HEK293T (cell line): ENCODE results near the gene ANAPC5.

Source experiments
- CTCF ChIA-PET: fragments of 350-600 bp; formaldehyde crosslinking; extraction: SDS; loops from one replicate; lab custom pipeline; 2021; ENCODE audit warnings: antibody characterized with exemption, inconsistent platforms; lab: Yijun Ruan, JAX
- POLR2A ChIA-PET: fragments of 350-600 bp; formaldehyde crosslinking; extraction: SDS; loops from one replicate; lab custom pipeline; 2020; ENCODE audit warnings: antibody characterized with exemption, inconsistent platforms; lab: Yijun Ruan, JAX
- DNase-seq: peaks from one replicate; pipeline ENCODE4 v3.0.0; 2012; ENCODE audit warnings: mixed read lengths; ENCODE audit errors: extremely low spot score
- ARNT ChIP-seq: fragments of 450-650 bp; IDR thresholded peaks from 2 replicates; pipeline ENCODE4 v1.6.1; 2017; ENCODE audit warnings: mild to moderate bottlenecking
- BHLHE40 ChIP-seq: fragments of 450-650 bp; IDR thresholded peaks from 2 replicates; pipeline ENCODE4 v1.6.1; 2016; ENCODE audit warnings: mild to moderate bottlenecking, moderate library complexity, borderline replicate concordance
- CTBP1 ChIP-seq: fragments of 450-650 bp; IDR thresholded peaks from 2 replicates; pipeline ENCODE4 v1.6.1; 2016; ENCODE audit warnings: borderline replicate concordance
- ELF4 ChIP-seq: fragments of 450-650 bp; IDR thresholded peaks from 2 replicates; pipeline ENCODE4 v1.6.1; 2017; ENCODE audit warnings: antibody characterized with exemption
- FOXA1 ChIP-seq: fragments of 450-650 bp; IDR thresholded peaks from 2 replicates; pipeline ENCODE4 v1.6.1; 2016; ENCODE audit warnings: mild to moderate bottlenecking
- FOXK2 ChIP-seq: fragments of 450-650 bp; IDR thresholded peaks from 2 replicates; pipeline ENCODE4 v1.6.1; 2016; ENCODE audit warnings: mild to moderate bottlenecking
- FOXM1 ChIP-seq: fragments of 450-650 bp; IDR thresholded peaks from 2 replicates; pipeline ENCODE4 v1.6.1; 2017; ENCODE audit warnings: mild to moderate bottlenecking, borderline replicate concordance
- HDGF ChIP-seq: fragments of 450-650 bp; IDR thresholded peaks from 2 replicates; pipeline ENCODE4 v1.6.1; 2017; ENCODE audit warnings: antibody characterized with exemption, borderline replicate concordance
- L3MBTL2 ChIP-seq: fragments of 450-650 bp; conservative IDR thresholded peaks from 2 replicates; pipeline ENCODE4 v1.6.1; 2016; ENCODE audit warnings: mild to moderate bottlenecking
- LEF1 ChIP-seq: fragments of 450-650 bp; IDR thresholded peaks from 2 replicates; pipeline ENCODE4 v1.6.1; 2017; ENCODE audit warnings: mild to moderate bottlenecking, borderline replicate concordance
- NFRKB ChIP-seq: fragments of 450-650 bp; IDR thresholded peaks from 2 replicates; pipeline ENCODE4 v1.6.1; 2016; ENCODE audit warnings: mild to moderate bottlenecking, moderate library complexity
- PKNOX1 ChIP-seq: fragments of 450-650 bp; IDR thresholded peaks from 2 replicates; pipeline ENCODE4 v1.6.1; 2016
- SP1 ChIP-seq: fragments of 450-650 bp; IDR thresholded peaks from 2 replicates; pipeline ENCODE4 v1.6.1; 2017
- SUZ12 ChIP-seq: fragments of 450-650 bp; IDR thresholded peaks from 2 replicates; pipeline ENCODE4 v1.6.1; 2016; ENCODE audit warnings: mild to moderate bottlenecking
- TARDBP ChIP-seq: fragments of 450-650 bp; IDR thresholded peaks from 2 replicates; pipeline ENCODE4 v1.6.1; 2016
- ZNF384 ChIP-seq: fragments of 450-650 bp; IDR thresholded peaks from 2 replicates; pipeline ENCODE4 v1.6.1; 2016

The ANAPC5 gene

GRCh38 chr12:121346747-121347146 is 5.5 kb downstream of the ANAPC5 start:
- ChIA-PET CTCF (interaction anchor here (2.3 kb wide), 1 partner anchor 12 kb away, joined by 7 read pairs; no protein-coding TSS in a partner anchor), POLR2A (interaction anchor here (1.2 to 1.4 kb wide), 2 partner anchors 53 to 55 kb away, joined by 3 read pairs; partner anchors contain the start of gene RNF34)
- TF ChIP-seq ARNT (no peak), NFRKB (no peak)
- no peak for DNase-seq

GRCh38 chr12:121345151-121345815 is 6.9 kb downstream of the ANAPC5 start:
- TF ChIP-seq ARNT (no peak), BHLHE40 (no peak), SP1 (no peak), FOXM1 (no peak), LEF1 (no peak), ELF4 (no peak), SUZ12 (no peak), FOXA1 (no peak), FOXK2 (no peak), ZNF384 (no peak), L3MBTL2 (no peak), TARDBP (no peak), CTBP1 (no peak), PKNOX1 (no peak), HDGF (no peak), NFRKB (no peak)
- POLR2A ChIA-PET: no interaction called here
- CTCF ChIA-PET: no interaction called here
- DNase-seq: no peak

- DNase-seq: no peak
- ChIA-PET CTCF (no interaction called here), POLR2A (no interaction called here)
- TF ChIP-seq NFRKB (no peak), ARNT (no peak), FOXM1 (no peak), LEF1 (no peak), FOXK2 (no peak), SUZ12 (no peak), TARDBP (no peak), PKNOX1 (no peak), CTBP1 (no peak), HDGF (no peak), SP1 (no peak), FOXA1 (no peak), L3MBTL2 (no peak)
These were observed 7.7 kb downstream of the ANAPC5 start for GRCh38 chr12:121344506-121344905.

- ChIA-PET CTCF (no interaction called here), POLR2A (interaction anchor here (1.4 kb wide), 1 partner anchor 14 kb away, joined by 6 read pairs; the partner anchor contains the start of gene ANAPC5)
These were observed 14.8 kb downstream of the ANAPC5 start for GRCh38 chr12:121337416-121337815.

GRCh38 chr12:121334513-121335343 is 17.5 kb downstream of the ANAPC5 start:
- CTCF ChIA-PET: interaction anchor here (0.5 to 1.9 kb wide), 12 partner anchors 12 to 109 kb away, joined by 3 to 7 read pairs (median 4); no protein-coding TSS in a partner anchor
- POLR2A ChIA-PET: interaction anchor here (0.7 kb wide), 2 partner anchors 16 to 18 kb away, joined by 3 read pairs; partner anchors contain the start of gene ANAPC5
- TF ChIP-seq LEF1 (no peak), SUZ12 (no peak), L3MBTL2 (no peak), ARNT (no peak), FOXA1 (no peak), SP1 (no peak), NFRKB (no peak), FOXM1 (no peak), FOXK2 (no peak), BHLHE40 (no peak), ELF4 (no peak), PKNOX1 (no peak), TARDBP (no peak), CTBP1 (no peak)
- DNase-seq: peak; percentile 69

More at GRCh38 chr12:121337416-121337815, 14.8 kb downstream of the ANAPC5 start:
- DNase-seq: no peak
- TF ChIP-seq FOXA1: no peak
- no peak for TF ChIP-seq CTBP1
- no peak for TF ChIP-seq ZNF384
- TF ChIP-seq ELF4: no peak
- TF ChIP-seq LEF1: no peak
- TF ChIP-seq ARNT: no peak
- TF ChIP-seq FOXM1: no peak
- TF ChIP-seq PKNOX1: no peak
- no peak for TF ChIP-seq SUZ12
- no peak for TF ChIP-seq TARDBP
- TF ChIP-seq SP1: no peak
- no peak for TF ChIP-seq NFRKB
- TF ChIP-seq L3MBTL2: no peak
- no peak for TF ChIP-seq BHLHE40
